ENCODE measurements around the gene NPEPPS. TPM values are rescaled to one million over a fixed set of nuclear protein-coding genes. Genes with fewer than 3 reads are reported as not detected.

Gene NPEPPS
- total and polyA plus RNA-seq, 2 of the 8 experiments (the other 6 are each of a cell fraction or from before 2014, with no cell fraction given), result 53.6 to 118 TPM

- TF ChIP-seq SIN3A (conservative IDR thresholded peaks at IDR 0.05 in 1 of 2, IDR thresholded peaks at IDR 0.05 in 1 of 2; ENCODE audit: low read depth in 1 of 2, low read length in 2 of 2) (no peak), NRF1 (IDR thresholded peaks at IDR 0.05; ENCODE audit: low read depth, low read length) (no peak), USF2 (IDR thresholded peaks at IDR 0.05; ENCODE audit: low read length) (no peak)
Observed at GRCh38 chr17:47604598-47604927, 73.7 kb downstream of the NPEPPS start (continued).

All from H1 (cell line).